CD4-positive, CD25-positive, alpha-beta regulatory T cell (primary cell): ENCODE data around the gene RHEB. TPM values are rescaled to one million over a fixed set of nuclear protein-coding genes. Genes with fewer than 3 reads are reported as not detected.
A peak's percentile ranks its signal among the peaks of the same experiment; 100 is the strongest.

Experiments
- ATAC-seq, 2 donors: fragments of 150-1000 bp; cut with Tn5 transposase; one replicate each; pipeline ENCODE4 v1.10.0; 2021; ENCODE audit warnings: low read depth in 2 of 2, moderate number of reproducible peaks in 2 of 2, moderate library complexity in 1 of 2
- DNase-seq, 3 donors: peaks; one replicate each; pipeline versions ENCODE4 v3.0.0 to v3.0.0-alpha.2; 2012 to 2022; ENCODE audit warnings: mixed read lengths in 1 of 3
- H3K27ac ChIP-seq: one replicate; pipeline ENCODE4 v1.7.0; 2013; ENCODE audit warnings: mild to moderate bottlenecking, low read length; ENCODE audit not compliant: insufficient read depth, poor library complexity, severe bottlenecking
- H3K27me3 ChIP-seq: one replicate; pipeline ENCODE4 v1.7.0; 2013; ENCODE audit warnings: low read length; ENCODE audit not compliant: control insufficient read depth, insufficient read depth
- H3K36me3 ChIP-seq: one replicate; pipeline ENCODE4 v1.7.0; 2013; ENCODE audit warnings: mild to moderate bottlenecking, low read length, moderate library complexity; ENCODE audit not compliant: control insufficient read depth, insufficient read depth
- H3K4me1 ChIP-seq: 2 replicates; pipeline ENCODE4 v1.7.0; 2013; ENCODE audit warnings: mild to moderate bottlenecking, low read length; ENCODE audit not compliant: insufficient read depth, control insufficient read depth, poor library complexity, severe bottlenecking
- H3K4me3 ChIP-seq: one replicate; pipeline ENCODE4 v1.7.0; 2013; ENCODE audit warnings: low read depth, mild to moderate bottlenecking, low read length, moderate library complexity
- H3K9me3 ChIP-seq, 2 experiments: 1 replicate in 1 of 2; 2 replicates in 1 of 2; pipeline ENCODE4 v1.7.0; 2013; ENCODE audit warnings: low read length in 2 of 2, mild to moderate bottlenecking in 1 of 2, moderate library complexity in 1 of 2; ENCODE audit not compliant: control insufficient read depth in 2 of 2
- H3K27ac Mint-ChIP-seq, 3 donors: one replicate each; pipeline ENCODE4 v1.8.0; 2020 to 2022; ENCODE audit warnings: mild to moderate bottlenecking in 3 of 3, mixed read lengths in 3 of 3, moderate library complexity in 2 of 3
- H3K27me3 Mint-ChIP-seq: one replicate; pipeline ENCODE4 v1.8.0; 2022; ENCODE audit warnings: mild to moderate bottlenecking, mixed read lengths
- H3K36me3 Mint-ChIP-seq: one replicate; pipeline ENCODE4 v1.8.0; 2020; ENCODE audit warnings: mixed read lengths
- H3K4me1 Mint-ChIP-seq, 4 donors: one replicate each; pipeline ENCODE4 v1.8.0; 2020 to 2022; ENCODE audit warnings: mixed read lengths in 4 of 4, mild to moderate bottlenecking in 1 of 4
- H3K4me3 Mint-ChIP-seq, 4 donors: one replicate each; pipeline ENCODE4 v1.8.0; 2020 to 2022; ENCODE audit warnings: mild to moderate bottlenecking in 4 of 4, mixed read lengths in 4 of 4, moderate library complexity in 3 of 4
- H3K9me3 Mint-ChIP-seq, 7 donors: one replicate each; pipeline ENCODE4 v1.8.0; 2020 to 2022; ENCODE audit warnings: mixed read lengths in 7 of 7, mild to moderate bottlenecking in 3 of 7, moderate library complexity in 2 of 7
- polyA plus RNA-seq, 4 donors: library from polyadenylated mRNA; unstranded; fragments of 300-500 nt; fragmentation: Illumina TruSeq; gene quantifications; one replicate each; pipeline ENCODE4 v1.2.3, GENCODE V29; 2021
- total RNA-seq: library from RNA; stranded (reverse); gene quantifications from one replicate; pipeline ENCODE4 v1.2.3, GENCODE V29; 2022

The RHEB gene
- total and polyA plus RNA-seq, 5 donors from 2014 or later = 51.3 to 72.6 (median 65.3) TPM

GRCh38 chr7:151442776-151443496 lies 76.8 kb downstream of the RHEB start:
- H3K9me3 Mint-ChIP-seq = no peaks in the 10 kb centered on the region
- no peak overlapping the region for H3K4me3 Mint-ChIP-seq
- H3K9me3 ChIP-seq = no peaks in the 10 kb centered on the region
- H3K36me3 Mint-ChIP-seq = no peaks in the 10 kb centered on the region
- peaks cover 0 to 29% (median 6%) of the 10 kb centered on the region in 4 donors for H3K4me1 Mint-ChIP-seq
- peaks cover 42% of the 10 kb centered on the region for H3K27me3 Mint-ChIP-seq
- peaks cover 14% of the 10 kb centered on the region for H3K4me1 ChIP-seq
- H3K27me3 ChIP-seq = no peaks in the 10 kb centered on the region
- H3K36me3 ChIP-seq = no peaks in the 10 kb centered on the region
- H3K27ac ChIP-seq = no peak overlapping the region
- ATAC-seq (no peak), DNase-seq (no peak)
- peak overlapping the region in 1 of 3 donors; percentile 4 for H3K27ac Mint-ChIP-seq
- H3K4me3 ChIP-seq = no peak overlapping the region

DNA sequence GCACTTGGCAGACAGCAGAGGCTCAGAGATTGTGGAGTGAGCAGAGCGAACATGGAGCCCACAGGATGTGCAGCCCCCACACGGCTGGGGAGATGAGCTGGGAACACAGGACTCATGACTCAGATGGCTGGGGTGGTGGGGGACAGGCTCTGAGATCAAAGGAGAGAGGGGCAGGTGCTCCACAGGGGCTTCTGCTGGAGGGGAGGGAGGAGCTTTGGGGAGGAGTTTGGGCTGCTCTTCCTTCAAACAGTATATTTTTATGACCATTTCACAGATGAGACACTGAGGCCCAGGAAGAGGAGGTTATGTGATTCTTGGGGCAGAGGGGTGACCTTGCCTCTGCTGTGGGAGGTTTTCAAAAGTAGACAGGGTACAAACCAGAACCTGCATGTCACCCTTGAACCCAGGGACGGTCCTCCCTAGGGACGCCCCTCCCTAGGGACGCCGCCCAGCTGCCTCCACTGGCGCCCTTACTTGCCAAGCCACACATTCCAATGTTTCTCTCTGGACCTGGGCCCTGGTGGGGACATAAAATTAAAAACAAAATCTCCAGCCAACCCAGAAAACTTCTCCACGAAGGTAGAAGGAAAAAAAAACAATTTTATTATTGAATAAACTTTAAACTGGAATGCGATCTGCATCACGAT lies 78.8 kb downstream of the RHEB start:
- H3K27me3 Mint-ChIP-seq = peaks cover 33% of the 10 kb centered on the region
- Histone ChIP-seq H3K36me3 (no peaks in the 10 kb centered on the region), H3K9me3 (no peaks in the 10 kb centered on the region), H3K27me3 (no peaks in the 10 kb centered on the region), H3K27ac (no peak overlapping the region), H3K4me3 (no peak overlapping the region), H3K4me1 (peaks cover 13% of the 10 kb centered on the region)
- DNase-seq = no peak
- no peaks in the 10 kb centered on the region for H3K36me3 Mint-ChIP-seq
- H3K4me3 Mint-ChIP-seq = peak overlapping the region in 2 of 4 donors; percentile 26 to 74
- H3K9me3 Mint-ChIP-seq = no peaks in the 10 kb centered on the region
- H3K27ac Mint-ChIP-seq = peak overlapping the region in 2 of 3 donors; percentile 50 to 89
- H3K4me1 Mint-ChIP-seq = peaks cover 0 to 32% (median 7%) of the 10 kb centered on the region in 4 donors
- no peak for ATAC-seq

GRCh38 chr7:151439855-151440798 lies 79.6 kb downstream of the RHEB start, which contains the start of gene CRYGN:
TSS of gene CRYGN (minus strand) at chr7:151440141. CDS start at chr7:151439917, 224 bp downstream.
- H3K9me3 Mint-ChIP-seq = no peaks in the 10 kb centered on the region
- Histone ChIP-seq H3K4me3 (no peak within 1 kb of the TSS), H3K4me1 (peaks cover 13% of the 10 kb centered on the region), H3K9me3 (no peaks in the 10 kb centered on the region), H3K27ac (no peak within 1 kb of the TSS), H3K36me3 (no peaks in the 10 kb centered on the region), H3K27me3 (no peaks in the 10 kb centered on the region)
- H3K4me3 Mint-ChIP-seq = peak within 1 kb of the TSS in 3 of 4 donors; percentile 26 to 63 (median 43)
- H3K36me3 Mint-ChIP-seq = no peaks in the 10 kb centered on the region
- no peak for DNase-seq
- H3K27ac Mint-ChIP-seq = peak within 1 kb of the TSS in 1 of 3 donors; percentile 89
- peaks cover 25% of the 10 kb centered on the region for H3K27me3 Mint-ChIP-seq
- ATAC-seq = no peak
- H3K4me1 Mint-ChIP-seq = peaks cover 0 to 32% (median 5%) of the 10 kb centered on the region in 4 donors

- no peak overlapping the region for H3K4me3 ChIP-seq
- H3K4me1 Mint-ChIP-seq = peaks cover 0 to 32% (median 5%) of the 10 kb centered on the region in 4 donors
Measured at GRCh38 chr7:151438864-151439601, 80.7 kb downstream of the RHEB start.

GRCh38 chr7:151437866-151438516 lies 81.7 kb downstream of the RHEB start:
- ATAC-seq (no peak), DNase-seq (no peak)
- peaks cover 0 to 35% (median 7%) of the 10 kb centered on the region in 4 donors for H3K4me1 Mint-ChIP-seq
- H3K4me1 ChIP-seq = peaks cover 19% of the 10 kb centered on the region
- no peak overlapping the region for H3K27ac ChIP-seq
- H3K27ac Mint-ChIP-seq = no peak overlapping the region
- H3K27me3 ChIP-seq = no peaks in the 10 kb centered on the region
- H3K4me3 Mint-ChIP-seq = no peak overlapping the region
- H3K9me3 ChIP-seq = no peaks in the 10 kb centered on the region
- H3K9me3 Mint-ChIP-seq = no peaks in the 10 kb centered on the region
- no peaks in the 10 kb centered on the region for H3K36me3 Mint-ChIP-seq
- no peaks in the 10 kb centered on the region for H3K36me3 ChIP-seq
- peaks cover 24% of the 10 kb centered on the region for H3K27me3 Mint-ChIP-seq
- no peak overlapping the region for H3K4me3 ChIP-seq

More at GRCh38 chr7:151438864-151439601, 80.7 kb downstream of the RHEB start:
- H3K9me3 ChIP-seq = no peaks in the 10 kb centered on the region
- no peak overlapping the region for H3K27ac ChIP-seq
- Mint-ChIP-seq H3K36me3 (no peaks in the 10 kb centered on the region), H3K9me3 (no peaks in the 10 kb centered on the region), H3K27ac (no peak overlapping the region), H3K27me3 (peaks cover 24% of the 10 kb centered on the region), H3K4me3 (peak overlapping the region in 3 of 4 donors; percentile 22 to 43 (median 28))
- DNase-seq (no peak), ATAC-seq (no peak)
- peaks cover 13% of the 10 kb centered on the region for H3K4me1 ChIP-seq
- H3K36me3 ChIP-seq = no peaks in the 10 kb centered on the region
- no peaks in the 10 kb centered on the region for H3K27me3 ChIP-seq

DNA sequence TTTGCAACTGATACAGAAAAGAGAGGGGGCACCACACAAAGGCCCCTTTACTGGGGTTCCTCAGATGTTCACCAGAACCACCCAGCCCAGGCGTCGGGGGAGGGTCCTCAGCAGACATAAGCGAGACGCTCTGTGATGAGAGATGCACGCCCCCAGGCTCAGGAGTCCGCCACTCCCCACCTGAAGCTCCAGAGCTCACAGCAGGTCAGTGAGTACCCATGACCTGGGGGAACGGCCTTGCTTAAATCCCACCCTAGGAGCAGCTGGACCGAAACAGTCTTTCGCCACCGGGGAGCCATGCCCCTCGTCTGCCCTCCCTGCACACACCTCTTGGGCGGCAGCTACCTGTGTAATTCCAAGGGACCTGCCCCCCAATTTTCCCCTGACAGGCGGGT lies 82.5 kb downstream of the RHEB start:
- H3K36me3 ChIP-seq = no peaks in the 10 kb centered on the region
- Mint-ChIP-seq H3K27me3 (peaks cover 22% of the 10 kb centered on the region), H3K36me3 (no peaks in the 10 kb centered on the region), H3K27ac (no peak overlapping the region), H3K4me1 (peaks cover 0 to 37% (median 11%) of the 10 kb centered on the region in 4 donors), H3K9me3 (no peaks in the 10 kb centered on the region), H3K4me3 (no peak overlapping the region)
- DNase-seq (no peak), ATAC-seq (no peak)
- H3K9me3 ChIP-seq = no peaks in the 10 kb centered on the region
- H3K4me1 ChIP-seq = peaks cover 25% of the 10 kb centered on the region
- H3K4me3 ChIP-seq = no peak overlapping the region
- H3K27ac ChIP-seq = no peak overlapping the region
- H3K27me3 ChIP-seq = no peaks in the 10 kb centered on the region
